Mucosa of stomach (tissue), 1 donor: ENCODE results near the gene TSNAX.

Experiments
- H3K27me3 ChIP-seq: one replicate; pipeline ENCODE4 v1.7.0; 2013; ENCODE audit warnings: mild to moderate bottlenecking, low read length; ENCODE audit not compliant: control insufficient read depth, insufficient read depth
- H3K36me3 ChIP-seq: one replicate; pipeline ENCODE4 v1.7.0; 2013; ENCODE audit warnings: low read length; ENCODE audit not compliant: control insufficient read depth, insufficient read depth
- H3K4me1 ChIP-seq: one replicate; pipeline ENCODE4 v1.7.0; 2013; ENCODE audit warnings: mild to moderate bottlenecking, low read length; ENCODE audit not compliant: control insufficient read depth, insufficient read depth
- H3K4me3 ChIP-seq: one replicate; pipeline ENCODE4 v1.7.0; 2013; ENCODE audit warnings: low read length
- H3K9ac ChIP-seq: one replicate; pipeline ENCODE4 v1.7.0; 2013; ENCODE audit warnings: mild to moderate bottlenecking, low read length, moderate library complexity
- H3K9me3 ChIP-seq: one replicate; pipeline ENCODE4 v1.7.0; 2013; ENCODE audit warnings: mild to moderate bottlenecking, low read length, moderate library complexity; ENCODE audit not compliant: control insufficient read depth
- donor health status: Pancreatic carcinoma.

TSNAX gene

GRCh38 chr1:231611851-231612250, 83.4 kb downstream of the TSNAX start:
- Histone ChIP-seq H3K9me3 (no peaks in the 10 kb centered on the region), H3K4me3 (no peak overlapping the region), H3K27me3 (no peaks in the 10 kb centered on the region), H3K9ac (no peak overlapping the region), H3K4me1 (no peaks in the 10 kb centered on the region), H3K36me3 (no peaks in the 10 kb centered on the region)

DNA sequence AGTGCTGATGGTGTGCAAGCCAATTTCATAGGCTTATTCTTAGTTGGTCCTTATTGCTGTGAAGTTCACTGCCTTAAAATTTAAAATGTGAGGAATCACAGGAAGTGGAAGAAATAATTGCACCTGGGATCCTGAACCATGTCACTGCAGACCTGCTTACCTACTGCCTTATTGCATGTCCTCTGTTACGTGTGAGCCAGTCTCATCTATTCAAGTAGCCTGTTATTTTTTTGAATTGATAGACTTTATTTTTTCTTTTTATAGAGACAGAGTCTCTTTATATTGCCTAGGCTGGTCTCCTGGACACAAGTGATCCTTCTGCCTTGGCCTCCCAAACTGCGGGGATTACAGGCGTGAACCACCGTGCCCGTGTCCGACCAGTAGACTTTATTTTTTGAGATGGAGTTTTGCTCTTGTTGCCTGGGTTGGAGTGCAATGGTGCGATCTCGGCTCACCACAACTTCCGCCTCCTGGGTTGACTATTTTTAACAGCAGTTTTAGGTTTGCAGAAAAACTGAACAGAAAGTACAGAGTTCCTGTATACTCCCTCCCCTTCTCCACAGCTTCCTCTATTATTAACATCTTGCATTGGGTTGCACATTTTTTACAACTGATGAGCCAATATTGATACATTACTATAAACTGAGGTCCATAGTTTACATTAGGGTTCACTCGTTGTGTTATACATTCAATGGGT, 84.1 kb downstream of the TSNAX start:
- H3K4me1 ChIP-seq: no peaks in the 10 kb centered on the region
- H3K36me3 ChIP-seq: no peaks in the 10 kb centered on the region
- no peaks in the 10 kb centered on the region for H3K9me3 ChIP-seq
- H3K27me3 ChIP-seq: no peaks in the 10 kb centered on the region
- no peak overlapping the region for H3K4me3 ChIP-seq
- no peak overlapping the region for H3K9ac ChIP-seq

GRCh38 chr1:231613419-231614349, 85.2 kb downstream of the TSNAX start:
- no peaks in the 10 kb centered on the region for H3K27me3 ChIP-seq
- H3K4me3 ChIP-seq: no peak overlapping the region
- H3K36me3 ChIP-seq: no peaks in the 10 kb centered on the region
- H3K9ac ChIP-seq: no peak overlapping the region
- H3K4me1 ChIP-seq: no peaks in the 10 kb centered on the region
- H3K9me3 ChIP-seq: no peaks in the 10 kb centered on the region
